ENCODE results near the gene CRYGA. TPM values are rescaled to one million over a fixed set of nuclear protein-coding genes. Genes with fewer than 3 reads are reported as not detected.

CRYGA gene
- total RNA-seq, 1 experiment from 2014 or later = not detected

DNA sequence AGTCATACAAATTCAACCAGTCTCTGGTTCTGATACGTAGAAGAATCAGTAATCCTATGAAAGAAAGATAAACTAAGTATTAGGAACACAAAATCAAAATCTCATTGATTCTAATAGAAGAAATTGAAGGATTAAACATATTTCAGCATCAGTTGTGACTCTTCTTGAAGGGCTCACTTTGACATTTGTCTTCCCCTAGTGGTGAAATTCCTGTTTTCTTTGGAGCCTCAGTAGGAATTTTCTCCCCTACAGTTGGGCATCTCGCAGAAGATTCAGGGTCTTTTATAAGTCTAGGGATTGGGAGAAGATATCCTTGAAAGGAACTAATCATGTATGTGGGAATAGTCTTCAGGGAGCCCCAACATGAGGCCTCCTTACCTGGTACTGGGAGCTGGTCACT is 14.6 kb downstream of the CRYGA start:
- Histone ChIP-seq H3K27ac (ENCODE audit: low read depth, low read length, poor library complexity, severe bottlenecking) (no peak overlapping the region), H3K27me3 (replicated peaks; ENCODE audit: insufficient read depth, low read depth, low read length, poor library complexity) (no peaks in the 10 kb centered on the region), H3K36me3 (ENCODE audit: insufficient read depth, low read length, poor library complexity, severe bottlenecking) (no peaks in the 10 kb centered on the region), H3K4me1 (ENCODE audit: insufficient read depth, low read length, poor library complexity, severe bottlenecking) (no peaks in the 10 kb centered on the region), H3K4me3 (ENCODE audit: low read depth, low read length, poor library complexity, severe bottlenecking) (no peak overlapping the region), H3K9me3 (ENCODE audit: low read depth, low read length, poor library complexity, severe bottlenecking) (no peaks in the 10 kb centered on the region)
- CTCF ChIA-PET = no interaction called here
- DNase-seq (ENCODE audit: low spot score) = no peak
- no TSS peak for BruUV-seq (replicated peaks)
- POLR2A ChIA-PET (ENCODE audit: low non-redundant PET) = no interaction called here
- TF ChIP-seq EZH2 (IDR thresholded peaks at IDR 0.05; ENCODE audit: borderline replicate concordance, low read depth, low read length, poor library complexity, severe bottlenecking) = no peak
- TF ChIP-seq, protein P1, sequence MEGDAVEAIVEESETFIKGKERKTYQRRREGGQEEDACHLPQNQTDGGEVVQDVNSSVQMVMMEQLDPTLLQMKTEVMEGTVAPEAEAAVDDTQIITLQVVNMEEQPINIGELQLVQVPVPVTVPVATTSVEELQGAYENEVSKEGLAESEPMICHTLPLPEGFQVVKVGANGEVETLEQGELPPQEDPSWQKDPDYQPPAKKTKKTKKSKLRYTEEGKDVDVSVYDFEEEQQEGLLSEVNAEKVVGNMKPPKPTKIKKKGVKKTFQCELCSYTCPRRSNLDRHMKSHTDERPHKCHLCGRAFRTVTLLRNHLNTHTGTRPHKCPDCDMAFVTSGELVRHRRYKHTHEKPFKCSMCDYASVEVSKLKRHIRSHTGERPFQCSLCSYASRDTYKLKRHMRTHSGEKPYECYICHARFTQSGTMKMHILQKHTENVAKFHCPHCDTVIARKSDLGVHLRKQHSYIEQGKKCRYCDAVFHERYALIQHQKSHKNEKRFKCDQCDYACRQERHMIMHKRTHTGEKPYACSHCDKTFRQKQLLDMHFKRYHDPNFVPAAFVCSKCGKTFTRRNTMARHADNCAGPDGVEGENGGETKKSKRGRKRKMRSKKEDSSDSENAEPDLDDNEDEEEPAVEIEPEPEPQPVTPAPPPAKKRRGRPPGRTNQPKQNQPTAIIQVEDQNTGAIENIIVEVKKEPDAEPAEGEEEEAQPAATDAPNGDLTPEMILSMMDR (conservative IDR thresholded peaks at IDR 0.05; ENCODE audit: low read depth, low read length) = peak; percentile 37; the same call in 1 of the 2 replicates
- intact Hi-C loops (cut with micrococcal nuclease; ENCODE audit: unreplicated experiment) = no loop called here

DNA sequence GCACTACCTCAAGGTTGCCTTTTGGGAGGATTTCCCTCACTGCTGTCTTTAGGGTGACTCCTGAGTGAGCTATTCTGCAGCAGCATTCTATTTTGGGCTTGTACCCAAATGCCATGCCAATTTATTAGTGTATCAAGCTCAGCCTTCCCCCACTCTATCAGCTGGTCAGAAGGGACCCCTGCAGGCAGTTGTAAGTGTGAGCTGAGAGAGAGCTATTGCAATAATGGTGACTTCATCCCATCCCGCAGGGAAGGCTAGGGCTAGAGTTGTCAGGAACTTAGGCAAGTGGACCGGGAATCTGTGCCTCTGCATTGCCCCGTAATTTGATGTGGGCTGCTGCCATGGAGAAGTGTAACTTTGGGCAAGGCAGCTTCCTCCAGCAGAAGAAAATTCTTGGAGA is 15.6 kb downstream of the CRYGA start:
- BruUV-seq (replicated peaks) = no TSS peak
- TF ChIP-seq, protein P1 (conservative IDR thresholded peaks at IDR 0.05; ENCODE audit: low read depth, low read length) = no peak
- no peak for TF ChIP-seq EZH2 (IDR thresholded peaks at IDR 0.05; ENCODE audit: borderline replicate concordance, low read depth, low read length, poor library complexity, severe bottlenecking)
- CTCF ChIA-PET = no interaction called here
- H3K4me1 ChIP-seq (ENCODE audit: insufficient read depth, low read length, poor library complexity, severe bottlenecking) = peaks cover 3% of the 10 kb centered on the region
- intact Hi-C loops (cut with micrococcal nuclease; ENCODE audit: unreplicated experiment) = no loop called here
- no peak overlapping the region for H3K27ac ChIP-seq (ENCODE audit: low read depth, low read length, poor library complexity, severe bottlenecking)
- POLR2A ChIA-PET (ENCODE audit: low non-redundant PET) = interaction anchor here (0.6 kb wide), 1 partner anchor 12 kb away, joined by 4 read pairs; no protein-coding TSS in a partner anchor
- H3K9me3 ChIP-seq (ENCODE audit: low read depth, low read length, poor library complexity, severe bottlenecking) = no peaks in the 10 kb centered on the region
- H3K27me3 ChIP-seq (replicated peaks; ENCODE audit: insufficient read depth, low read depth, low read length, poor library complexity) = no peaks in the 10 kb centered on the region
- DNase-seq (ENCODE audit: low spot score) = no peak
- H3K4me3 ChIP-seq (ENCODE audit: low read depth, low read length, poor library complexity, severe bottlenecking) = no peak overlapping the region
- H3K36me3 ChIP-seq (ENCODE audit: insufficient read depth, low read length, poor library complexity, severe bottlenecking) = no peaks in the 10 kb centered on the region

DNA sequence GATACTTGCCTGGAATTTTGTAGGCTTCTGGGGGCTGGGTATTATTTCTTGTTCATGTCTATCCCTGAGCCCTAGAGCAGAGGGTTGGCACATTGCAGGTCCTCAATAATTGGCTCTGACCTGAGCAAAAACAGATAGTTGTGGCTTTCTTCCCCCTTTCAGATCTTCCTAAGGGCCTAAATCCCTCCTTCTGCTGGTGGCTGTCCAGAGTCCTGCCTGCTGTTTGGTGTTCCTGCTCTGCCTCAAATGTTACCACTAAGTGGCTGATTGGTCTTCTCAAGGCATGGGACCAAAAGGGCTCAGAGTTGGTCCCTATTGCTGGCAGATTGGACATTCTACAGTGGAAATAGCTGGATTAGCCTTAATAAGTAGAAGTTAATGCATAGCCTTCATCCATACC is 16.4 kb downstream of the CRYGA start:
- intact Hi-C loops (cut with micrococcal nuclease; ENCODE audit: unreplicated experiment) = no loop called here
- BruUV-seq (replicated peaks) = no TSS peak

More for the DNA sequence above, 16.4 kb downstream of the CRYGA start:
- CTCF ChIA-PET = no interaction called here
- no peaks in the 10 kb centered on the region for H3K36me3 ChIP-seq (ENCODE audit: insufficient read depth, low read length, poor library complexity, severe bottlenecking)
- no peaks in the 10 kb centered on the region for H3K9me3 ChIP-seq (ENCODE audit: low read depth, low read length, poor library complexity, severe bottlenecking)
- H3K27ac ChIP-seq (ENCODE audit: low read depth, low read length, poor library complexity, severe bottlenecking) = no peak overlapping the region
- H3K4me1 ChIP-seq (ENCODE audit: insufficient read depth, low read length, poor library complexity, severe bottlenecking) = peaks cover 9% of the 10 kb centered on the region
- no peak for DNase-seq (ENCODE audit: low spot score)
- TF ChIP-seq, protein P1 (conservative IDR thresholded peaks at IDR 0.05; ENCODE audit: low read depth, low read length) = no peak
- no peak for TF ChIP-seq EZH2 (IDR thresholded peaks at IDR 0.05; ENCODE audit: borderline replicate concordance, low read depth, low read length, poor library complexity, severe bottlenecking)
- POLR2A ChIA-PET (ENCODE audit: low non-redundant PET) = interaction anchor here (0.6 to 0.7 kb wide), 2 partner anchors 11 to 16 kb away, joined by 4 to 5 read pairs; no protein-coding TSS in a partner anchor
- no peaks in the 10 kb centered on the region for H3K27me3 ChIP-seq (replicated peaks; ENCODE audit: insufficient read depth, low read depth, low read length, poor library complexity)
- H3K4me3 ChIP-seq (ENCODE audit: low read depth, low read length, poor library complexity, severe bottlenecking) = no peak overlapping the region
